ENCODE data around the gene CDH4.

Gene CDH4

GRCh38 chr20:61690150-61690549 is 438.1 kb downstream of the CDH4 start:
- H3K4me1 ChIP-seq (ENCODE audit: control insufficient read depth, insufficient read depth, low read length): no peaks in the 10 kb centered on the region
- H3K36me3 ChIP-seq (ENCODE audit: control insufficient read depth, insufficient read depth, low read length): no peaks in the 10 kb centered on the region
- no peak overlapping the region for H3K4me3 ChIP-seq (ENCODE audit: low read depth, low read length)
- no peak overlapping the region for H3K9ac ChIP-seq (ENCODE audit: low read depth, low read length)
- H3K9me3 ChIP-seq (ENCODE audit: control insufficient read depth, insufficient read depth, low read length): no peaks in the 10 kb centered on the region
- H3K27me3 ChIP-seq (ENCODE audit: control insufficient read depth, insufficient read depth, low read length): no peaks in the 10 kb centered on the region

GRCh38 chr20:61690993-61691838 is 439.2 kb downstream of the CDH4 start:
- Histone ChIP-seq H3K9ac (ENCODE audit: low read depth, low read length) (no peak overlapping the region), H3K4me1 (ENCODE audit: control insufficient read depth, insufficient read depth, low read length) (no peaks in the 10 kb centered on the region), H3K4me3 (ENCODE audit: low read depth, low read length) (no peak overlapping the region), H3K27me3 (ENCODE audit: control insufficient read depth, insufficient read depth, low read length) (no peaks in the 10 kb centered on the region), H3K36me3 (ENCODE audit: control insufficient read depth, insufficient read depth, low read length) (no peaks in the 10 kb centered on the region), H3K9me3 (ENCODE audit: control insufficient read depth, insufficient read depth, low read length) (no peaks in the 10 kb centered on the region)

GRCh38 chr20:61691978-61692377 is 439.9 kb downstream of the CDH4 start:
- no peaks in the 10 kb centered on the region for H3K4me1 ChIP-seq (ENCODE audit: control insufficient read depth, insufficient read depth, low read length)
- no peaks in the 10 kb centered on the region for H3K36me3 ChIP-seq (ENCODE audit: control insufficient read depth, insufficient read depth, low read length)
- no peaks in the 10 kb centered on the region for H3K27me3 ChIP-seq (ENCODE audit: control insufficient read depth, insufficient read depth, low read length)
- no peak overlapping the region for H3K4me3 ChIP-seq (ENCODE audit: low read depth, low read length)
- H3K9ac ChIP-seq (ENCODE audit: low read depth, low read length): no peak overlapping the region
- no peaks in the 10 kb centered on the region for H3K9me3 ChIP-seq (ENCODE audit: control insufficient read depth, insufficient read depth, low read length)

- no peak overlapping the region for H3K9ac ChIP-seq (ENCODE audit: low read depth, low read length)
- H3K36me3 ChIP-seq (ENCODE audit: control insufficient read depth, insufficient read depth, low read length): no peaks in the 10 kb centered on the region
- H3K4me1 ChIP-seq (ENCODE audit: control insufficient read depth, insufficient read depth, low read length): no peaks in the 10 kb centered on the region
- H3K27me3 ChIP-seq (ENCODE audit: control insufficient read depth, insufficient read depth, low read length): no peaks in the 10 kb centered on the region
- H3K9me3 ChIP-seq (ENCODE audit: control insufficient read depth, insufficient read depth, low read length): no peaks in the 10 kb centered on the region
- H3K4me3 ChIP-seq (ENCODE audit: low read depth, low read length): no peak overlapping the region
These were observed 440.4 kb downstream of the CDH4 start for GRCh38 chr20:61692479-61692878.

- Histone ChIP-seq H3K9me3 (ENCODE audit: control insufficient read depth, insufficient read depth, low read length) (no peaks in the 10 kb centered on the region), H3K4me3 (ENCODE audit: low read depth, low read length) (no peak overlapping the region), H3K9ac (ENCODE audit: low read depth, low read length) (no peak overlapping the region), H3K4me1 (ENCODE audit: control insufficient read depth, insufficient read depth, low read length) (no peaks in the 10 kb centered on the region), H3K27me3 (ENCODE audit: control insufficient read depth, insufficient read depth, low read length) (no peaks in the 10 kb centered on the region), H3K36me3 (ENCODE audit: control insufficient read depth, insufficient read depth, low read length) (no peaks in the 10 kb centered on the region)
These were observed 441.1 kb downstream of the CDH4 start for GRCh38 chr20:61693055-61693600.

GRCh38 chr20:61694682-61695081 is 442.6 kb downstream of the CDH4 start:
- Histone ChIP-seq H3K9me3 (ENCODE audit: control insufficient read depth, insufficient read depth, low read length) (no peaks in the 10 kb centered on the region), H3K27me3 (ENCODE audit: control insufficient read depth, insufficient read depth, low read length) (no peaks in the 10 kb centered on the region), H3K9ac (ENCODE audit: low read depth, low read length) (no peak overlapping the region), H3K4me3 (ENCODE audit: low read depth, low read length) (no peak overlapping the region), H3K36me3 (ENCODE audit: control insufficient read depth, insufficient read depth, low read length) (no peaks in the 10 kb centered on the region), H3K4me1 (ENCODE audit: control insufficient read depth, insufficient read depth, low read length) (no peaks in the 10 kb centered on the region)

- Histone ChIP-seq H3K4me3 (ENCODE audit: low read depth, low read length) (no peak overlapping the region), H3K36me3 (ENCODE audit: control insufficient read depth, insufficient read depth, low read length) (no peaks in the 10 kb centered on the region), H3K9ac (ENCODE audit: low read depth, low read length) (no peak overlapping the region), H3K9me3 (ENCODE audit: control insufficient read depth, insufficient read depth, low read length) (no peaks in the 10 kb centered on the region), H3K27me3 (ENCODE audit: control insufficient read depth, insufficient read depth, low read length) (no peaks in the 10 kb centered on the region), H3K4me1 (ENCODE audit: control insufficient read depth, insufficient read depth, low read length) (no peaks in the 10 kb centered on the region)
These were observed 443.7 kb downstream of the CDH4 start for GRCh38 chr20:61695741-61696140.

GRCh38 chr20:61696181-61696735 is 444.2 kb downstream of the CDH4 start:
- no peaks in the 10 kb centered on the region for H3K27me3 ChIP-seq (ENCODE audit: control insufficient read depth, insufficient read depth, low read length)
- no peak overlapping the region for H3K9ac ChIP-seq (ENCODE audit: low read depth, low read length)
- H3K4me1 ChIP-seq (ENCODE audit: control insufficient read depth, insufficient read depth, low read length): no peaks in the 10 kb centered on the region
- no peaks in the 10 kb centered on the region for H3K9me3 ChIP-seq (ENCODE audit: control insufficient read depth, insufficient read depth, low read length)
- H3K36me3 ChIP-seq (ENCODE audit: control insufficient read depth, insufficient read depth, low read length): no peaks in the 10 kb centered on the region
- no peak overlapping the region for H3K4me3 ChIP-seq (ENCODE audit: low read depth, low read length)

- Histone ChIP-seq H3K9ac (ENCODE audit: low read depth, low read length) (no peak overlapping the region), H3K36me3 (ENCODE audit: control insufficient read depth, insufficient read depth, low read length) (no peaks in the 10 kb centered on the region), H3K27me3 (ENCODE audit: control insufficient read depth, insufficient read depth, low read length) (no peaks in the 10 kb centered on the region), H3K4me1 (ENCODE audit: control insufficient read depth, insufficient read depth, low read length) (no peaks in the 10 kb centered on the region), H3K9me3 (ENCODE audit: control insufficient read depth, insufficient read depth, low read length) (no peaks in the 10 kb centered on the region), H3K4me3 (ENCODE audit: low read depth, low read length) (no peak overlapping the region)
These were observed 445.9 kb downstream of the CDH4 start for GRCh38 chr20:61697666-61698597.

GRCh38 chr20:61698598-61699494 is 446.8 kb downstream of the CDH4 start:
- Histone ChIP-seq H3K9ac (ENCODE audit: low read depth, low read length) (no peak overlapping the region), H3K4me1 (ENCODE audit: control insufficient read depth, insufficient read depth, low read length) (no peaks in the 10 kb centered on the region), H3K9me3 (ENCODE audit: control insufficient read depth, insufficient read depth, low read length) (no peaks in the 10 kb centered on the region), H3K4me3 (ENCODE audit: low read depth, low read length) (no peak overlapping the region), H3K36me3 (ENCODE audit: control insufficient read depth, insufficient read depth, low read length) (no peaks in the 10 kb centered on the region), H3K27me3 (ENCODE audit: control insufficient read depth, insufficient read depth, low read length) (no peaks in the 10 kb centered on the region)
